PC-9 (cell line): Measurements from ENCODE around the gene SH3PXD2B. TPM values are rescaled to one million over a fixed set of nuclear protein-coding genes. Genes with fewer than 3 reads are reported as not detected.
A peak's percentile ranks its signal among the peaks of the same experiment; 100 is the strongest.

ENCODE experiments used
- BruUV-seq: library from RNA; stranded (reverse); fragments of 400-500 nt; replicated peaks from 2 replicates; lab custom pipeline; 2021; lab: Mats Ljungman, UMichigan
- CTCF ChIA-PET: fragments of 300-600 bp; sonication (Branson Sonifier 250); formaldehyde crosslinking; loops from one replicate; lab custom pipeline; 2022; ENCODE audit warnings: antibody characterized with exemption; lab: Charles Lee
- POLR2A ChIA-PET: fragments of 300-600 bp; sonication (Branson Sonifier 250); formaldehyde crosslinking; loops from one replicate; lab custom pipeline; 2022; ENCODE audit warnings: antibody characterized with exemption; ENCODE audit not compliant: unreplicated experiment; lab: Charles Lee
- DNase-seq, 2 experiments: peaks; one replicate each; pipeline versions ENCODE4 v3.0.0 to v3.0.0-alpha.2; 2015 to 2022; ENCODE audit warnings: mixed read lengths in 1 of 2
- H2AFZ ChIP-seq: fragments of 200-600 bp; sonication (generic); 2 replicates; pipeline ENCODE4 v1.8.1; 2017; ENCODE audit warnings: antibody characterized with exemption
- H3F3A ChIP-seq: fragments of 200-600 bp; sonication (generic); 2 replicates; pipeline ENCODE4 v1.8.1; 2017; ENCODE audit warnings: antibody characterized with exemption, mild to moderate bottlenecking, low read depth; ENCODE audit not compliant: insufficient read depth
- H3K27ac ChIP-seq: fragments of 200-600 bp; sonication (generic); 2 replicates; pipeline ENCODE4 v1.6.1; 2016; ENCODE audit warnings: mixed run types
- H3K27me3 ChIP-seq: fragments of 200-600 bp; sonication (generic); 2 replicates; pipeline ENCODE4 v1.6.1; 2016; ENCODE audit warnings: low read depth, mixed run types; ENCODE audit not compliant: insufficient read depth
- H3K36me3 ChIP-seq: fragments of 200-600 bp; sonication (generic); 2 replicates; pipeline ENCODE4 v1.6.1; 2016; ENCODE audit warnings: low read depth, mixed run types
- H3K4me1 ChIP-seq: fragments of 200-600 bp; sonication (generic); replicated peaks from 2 replicates; pipeline ENCODE4 v1.6.1; 2016; ENCODE audit warnings: mixed run types; ENCODE audit not compliant: insufficient read depth
- H3K4me2 ChIP-seq: fragments of 200-600 bp; sonication (generic); 2 replicates; pipeline ENCODE4 v1.6.1; 2017; ENCODE audit warnings: mixed run types
- H3K4me3 ChIP-seq: fragments of 200-600 bp; sonication (generic); 2 replicates; pipeline ENCODE4 v1.6.1; 2016; ENCODE audit warnings: mixed run types
- H3K79me2 ChIP-seq: fragments of 200-600 bp; sonication (generic); 2 replicates; pipeline ENCODE4 v1.6.1; 2017; ENCODE audit warnings: low read depth, mixed run types
- H3K9me2 ChIP-seq: fragments of 200-600 bp; sonication (generic); 2 replicates; pipeline ENCODE4 v1.8.1; 2017; ENCODE audit warnings: mild to moderate bottlenecking; ENCODE audit not compliant: insufficient read depth
- H3K9me3 ChIP-seq: fragments of 200-600 bp; sonication (generic); 2 replicates; pipeline ENCODE4 v1.8.1; 2016; ENCODE audit warnings: low read depth; ENCODE audit not compliant: insufficient read depth
- H4K20me1 ChIP-seq: fragments of 200-600 bp; sonication (generic); 2 replicates; pipeline ENCODE4 v1.8.1; 2017; ENCODE audit not compliant: insufficient read depth
- EZH2 ChIP-seq: fragments of 200-600 bp; sonication (generic); IDR thresholded peaks from 2 replicates; pipeline ENCODE4 v1.8.0; 2017; ENCODE audit warnings: antibody characterized with exemption, low read depth
- intact Hi-C: fragments of 100-400 bp; cut with micrococcal nuclease; formaldehyde crosslinking; loops from one replicate; pipeline ENCODE4 v1.10.0; 2022; ENCODE audit not compliant: unreplicated experiment
- total RNA-seq: library from RNA; stranded (reverse); gene quantifications from 2 replicates; pipeline ENCODE4 v1.2.3, GENCODE V29; 2021
- TF ChIP-seq, protein P1 (sequence below): fragments of 200-600 bp; sonication (generic); conservative IDR thresholded peaks from 2 replicates; pipeline ENCODE4 v1.6.1; 2017; ENCODE audit warnings: mixed run types, antibody characterized with exemption, mild to moderate bottlenecking, moderate library complexity

Gene SH3PXD2B
- total RNA-seq, 1 experiment from 2014 or later = 29.3 TPM

DNA sequence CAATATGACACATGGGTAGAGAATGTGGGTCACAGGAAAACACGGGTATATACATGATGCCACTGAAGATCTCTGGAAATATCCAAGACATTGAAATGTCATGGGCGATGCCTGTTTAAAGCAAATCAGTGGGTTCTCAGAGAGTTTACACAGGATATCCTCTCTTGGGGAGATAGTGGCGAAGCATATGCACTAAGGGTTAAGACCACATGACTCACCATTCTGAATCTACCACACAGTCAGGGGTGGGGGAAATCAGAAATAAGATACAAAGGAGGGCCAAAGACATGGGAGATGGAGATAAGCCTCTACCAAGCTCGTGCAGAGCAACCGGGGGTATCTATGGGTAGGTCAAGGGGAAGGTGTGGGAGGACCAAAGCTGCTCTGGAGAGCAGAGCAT, 58.8 kb downstream of the SH3PXD2B start:
- ChIA-PET POLR2A (no interaction called here), CTCF (interaction anchor here (0.7 kb wide), 1 partner anchor 11 kb away, joined by 4 read pairs; no protein-coding TSS in a partner anchor)
- TF ChIP-seq, protein P1, sequence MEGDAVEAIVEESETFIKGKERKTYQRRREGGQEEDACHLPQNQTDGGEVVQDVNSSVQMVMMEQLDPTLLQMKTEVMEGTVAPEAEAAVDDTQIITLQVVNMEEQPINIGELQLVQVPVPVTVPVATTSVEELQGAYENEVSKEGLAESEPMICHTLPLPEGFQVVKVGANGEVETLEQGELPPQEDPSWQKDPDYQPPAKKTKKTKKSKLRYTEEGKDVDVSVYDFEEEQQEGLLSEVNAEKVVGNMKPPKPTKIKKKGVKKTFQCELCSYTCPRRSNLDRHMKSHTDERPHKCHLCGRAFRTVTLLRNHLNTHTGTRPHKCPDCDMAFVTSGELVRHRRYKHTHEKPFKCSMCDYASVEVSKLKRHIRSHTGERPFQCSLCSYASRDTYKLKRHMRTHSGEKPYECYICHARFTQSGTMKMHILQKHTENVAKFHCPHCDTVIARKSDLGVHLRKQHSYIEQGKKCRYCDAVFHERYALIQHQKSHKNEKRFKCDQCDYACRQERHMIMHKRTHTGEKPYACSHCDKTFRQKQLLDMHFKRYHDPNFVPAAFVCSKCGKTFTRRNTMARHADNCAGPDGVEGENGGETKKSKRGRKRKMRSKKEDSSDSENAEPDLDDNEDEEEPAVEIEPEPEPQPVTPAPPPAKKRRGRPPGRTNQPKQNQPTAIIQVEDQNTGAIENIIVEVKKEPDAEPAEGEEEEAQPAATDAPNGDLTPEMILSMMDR = no peak
- no peak for TF ChIP-seq EZH2
- peaks cover 22% of the 10 kb centered on the region for H3K4me1 ChIP-seq
- H2AFZ ChIP-seq = no peak overlapping the region
- intact Hi-C loops = no loop called here
- no peaks in the 10 kb centered on the region for H4K20me1 ChIP-seq
- H3K27me3 ChIP-seq = no peaks in the 10 kb centered on the region
- no peak for DNase-seq
- peaks cover 7% of the 10 kb centered on the region; the same call in 1 of the 2 replicates for H3K9me3 ChIP-seq
- no peak overlapping the region for H3K4me3 ChIP-seq
- no peak overlapping the region for H3K27ac ChIP-seq
- H3K9me2 ChIP-seq = no peaks in the 10 kb centered on the region
- H3K36me3 ChIP-seq = no peaks in the 10 kb centered on the region
- H3F3A ChIP-seq = peaks cover 15% of the 10 kb centered on the region
- no TSS peak for BruUV-seq
- no peaks in the 10 kb centered on the region for H3K79me2 ChIP-seq
- no peak overlapping the region for H3K4me2 ChIP-seq

GRCh38 chr5:172389578-172390112, 64.7 kb downstream of the SH3PXD2B start:
- no peaks in the 10 kb centered on the region for H3K9me3 ChIP-seq
- no peak overlapping the region for H2AFZ ChIP-seq
- no peaks in the 10 kb centered on the region for H3F3A ChIP-seq
- no peak overlapping the region for H3K4me3 ChIP-seq
- intact Hi-C loops = no loop called here
- H3K27me3 ChIP-seq = no peaks in the 10 kb centered on the region
- H3K79me2 ChIP-seq = no peaks in the 10 kb centered on the region
- H3K27ac ChIP-seq = no peak overlapping the region
- ChIA-PET CTCF (interaction anchor here (0.7 kb wide), 1 partner anchor 12 kb away, joined by 4 read pairs; no protein-coding TSS in a partner anchor), POLR2A (interaction anchor here (0.7 kb wide), 1 partner anchor 36 kb away, joined by 5 read pairs; no protein-coding TSS in a partner anchor)
- H3K4me1 ChIP-seq = no peaks in the 10 kb centered on the region
- no peaks in the 10 kb centered on the region for H4K20me1 ChIP-seq
- TF ChIP-seq, protein P1 = peak; percentile 33; the same call in 1 of the 2 replicates
- TF ChIP-seq EZH2 = no peak
- no peak for DNase-seq
- no peak overlapping the region for H3K4me2 ChIP-seq
- no peaks in the 10 kb centered on the region for H3K36me3 ChIP-seq
- BruUV-seq = no TSS peak
- H3K9me2 ChIP-seq = no peaks in the 10 kb centered on the region

DNA sequence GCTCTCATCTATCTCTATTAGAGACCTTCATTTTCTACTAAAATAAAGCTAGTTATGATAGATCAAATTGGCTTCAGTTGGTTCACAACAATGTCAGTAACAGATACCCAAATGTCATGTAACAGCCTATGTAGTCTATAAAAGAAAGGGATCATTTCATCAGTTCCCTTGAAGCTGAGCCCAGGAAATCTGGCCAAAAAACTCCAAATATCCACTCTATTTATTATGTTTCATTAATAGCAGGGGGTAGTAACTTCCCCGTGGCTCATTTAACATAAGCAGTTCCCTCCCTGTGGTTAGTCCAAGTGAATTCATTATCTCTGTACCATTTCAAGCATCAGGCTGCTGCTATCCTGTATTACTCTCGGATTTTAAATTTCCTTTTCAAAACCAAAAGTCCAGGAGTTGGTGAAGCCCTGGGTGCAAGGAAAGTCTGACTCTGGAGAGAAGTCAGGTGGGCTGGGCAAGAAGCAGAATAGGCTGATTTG, 66.0 kb downstream of the SH3PXD2B start:
- Histone ChIP-seq H2AFZ (no peak overlapping the region), H3K4me2 (no peak overlapping the region), H3K4me3 (no peak overlapping the region), H3K79me2 (no peaks in the 10 kb centered on the region), H3K9me3 (no peaks in the 10 kb centered on the region), H3K27me3 (no peaks in the 10 kb centered on the region), H4K20me1 (no peaks in the 10 kb centered on the region), H3F3A (peaks cover 13% of the 10 kb centered on the region; the same call in 1 of the 2 replicates), H3K36me3 (no peaks in the 10 kb centered on the region), H3K4me1 (peaks cover 12% of the 10 kb centered on the region; the same call in 1 of the 2 replicates), H3K9me2 (no peaks in the 10 kb centered on the region), H3K27ac (no peak overlapping the region)
- intact Hi-C loops = no loop called here
- ChIA-PET POLR2A (no interaction called here), CTCF (no interaction called here)
- no peak for DNase-seq
- no TSS peak for BruUV-seq
- TF ChIP-seq EZH2 = no peak
- TF ChIP-seq, protein P1 = no peak
